Frontal cortex (tissue), 4 donors: ENCODE data around the gene CCDC127. TPM values are rescaled to one million over a fixed set of nuclear protein-coding genes. Genes with fewer than 3 reads are reported as not detected.
"Not testable (repeated sequence)": the region's sequence is repeated elsewhere in the genome, so short reads cannot be mapped to it uniquely, and the experiment has no call there.

ENCODE experiments used
- DNase-seq, 2 donors: peaks; one replicate each; pipeline ENCODE4 v3.0.0; 2012; ENCODE audit warnings: low spot score in 2 of 2
- FAIRE-seq: peaks from 2 replicates; lab custom pipeline; 2012; peaks lifted over from hg19 to GRCh38; lab: Jason Lieb, UNC
- total RNA-seq: library from RNA; depleted of rRNA; stranded (reverse); fragments of >200 nt; gene quantifications from one replicate; pipeline ENCODE4 v1.2.3, GENCODE V29; 2014
- donor health status: control.
- donor health status: control.
- donor health status: control.

CCDC127 gene, protein sequence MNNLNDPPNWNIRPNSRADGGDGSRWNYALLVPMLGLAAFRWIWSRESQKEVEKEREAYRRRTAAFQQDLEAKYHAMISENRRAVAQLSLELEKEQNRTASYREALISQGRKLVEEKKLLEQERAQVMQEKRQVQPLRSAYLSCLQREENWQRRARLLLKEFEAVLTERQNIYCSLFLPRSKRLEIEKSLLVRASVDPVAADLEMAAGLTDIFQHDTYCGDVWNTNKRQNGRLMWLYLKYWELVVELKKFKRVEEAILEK
- 7.3 TPM for total RNA-seq

DNA sequence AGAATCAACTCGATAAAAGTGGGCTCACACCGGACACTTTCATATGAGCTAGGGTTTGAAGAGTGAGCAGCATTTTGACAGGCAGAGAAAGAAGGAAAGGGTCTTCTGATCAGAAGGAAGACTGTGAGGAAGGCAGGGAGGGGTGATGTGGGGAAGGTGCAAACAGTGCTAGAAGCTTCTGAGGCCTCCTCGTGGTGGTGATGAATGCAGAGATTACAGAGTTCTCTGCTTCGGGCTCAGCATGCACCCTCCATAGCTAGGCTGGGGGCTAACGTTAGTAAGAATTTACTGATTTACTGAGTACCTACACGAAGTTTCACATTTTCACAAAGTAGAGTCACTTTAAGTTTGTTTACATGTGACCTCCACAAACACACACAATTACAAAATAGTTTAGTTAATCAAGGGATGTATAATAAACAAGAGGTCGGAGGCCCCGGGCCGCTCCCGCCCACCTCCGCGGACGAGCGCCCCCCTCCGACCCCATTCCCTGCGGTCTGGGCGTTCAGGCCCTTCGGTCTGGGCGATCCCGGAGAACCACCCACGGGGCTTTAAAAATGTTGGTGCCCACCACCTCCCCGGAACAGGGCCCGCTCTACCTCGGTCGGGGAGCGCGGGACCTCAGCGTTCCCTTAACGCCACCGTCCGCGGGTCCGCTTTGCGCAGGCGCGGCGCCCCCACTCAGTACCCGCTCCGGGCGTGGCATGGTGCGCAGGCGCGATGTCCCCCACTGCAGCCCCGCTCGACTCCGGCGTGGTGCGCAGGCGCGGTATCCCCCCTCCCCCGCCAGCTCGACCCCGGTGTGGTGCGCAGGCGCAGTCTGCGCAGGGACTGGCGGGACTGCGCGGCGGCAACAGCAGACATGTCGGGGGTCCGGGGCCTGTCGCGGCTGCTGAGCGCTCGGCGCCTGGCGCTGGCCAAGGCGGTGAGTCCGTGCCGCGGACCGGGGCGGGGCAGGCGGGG is at the start of gene CCDC127, which contains the start of gene SDHA:
Gene CCDC127 (minus strand): TSS at position 660 of the 963 bp plus-strand sequence. CDS start 1,304 bp downstream, outside the sequence.
Gene SDHA (plus strand): TSS at position 827 of the 963 bp plus-strand sequence. CDS start 36 bp downstream, at position 863.
- peak; percentile 90 to 94 for DNase-seq
- not testable (repeated sequence) for FAIRE-seq

DNA sequence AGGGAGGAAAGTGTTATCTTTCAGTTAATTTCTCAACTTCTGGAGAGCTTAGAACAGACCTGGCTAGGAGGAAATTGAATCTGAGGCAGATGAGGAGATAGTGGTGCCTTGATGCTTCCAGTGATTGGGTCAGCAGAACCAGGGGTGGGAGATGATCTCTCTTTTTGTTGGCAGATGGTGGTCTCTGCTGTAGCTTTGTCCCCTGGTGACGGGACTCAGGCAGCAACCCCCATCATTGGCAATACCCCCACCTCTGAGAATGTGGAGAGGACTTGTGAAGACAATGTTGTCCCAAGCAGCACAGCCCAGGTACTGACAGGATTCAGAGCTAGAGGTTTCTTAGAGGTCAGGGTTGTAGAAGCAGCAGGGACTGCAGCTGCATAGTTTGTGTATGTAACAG is 49.8 kb upstream of the CCDC127 start:
- DNase-seq (no peak), FAIRE-seq (no peak)

DNA sequence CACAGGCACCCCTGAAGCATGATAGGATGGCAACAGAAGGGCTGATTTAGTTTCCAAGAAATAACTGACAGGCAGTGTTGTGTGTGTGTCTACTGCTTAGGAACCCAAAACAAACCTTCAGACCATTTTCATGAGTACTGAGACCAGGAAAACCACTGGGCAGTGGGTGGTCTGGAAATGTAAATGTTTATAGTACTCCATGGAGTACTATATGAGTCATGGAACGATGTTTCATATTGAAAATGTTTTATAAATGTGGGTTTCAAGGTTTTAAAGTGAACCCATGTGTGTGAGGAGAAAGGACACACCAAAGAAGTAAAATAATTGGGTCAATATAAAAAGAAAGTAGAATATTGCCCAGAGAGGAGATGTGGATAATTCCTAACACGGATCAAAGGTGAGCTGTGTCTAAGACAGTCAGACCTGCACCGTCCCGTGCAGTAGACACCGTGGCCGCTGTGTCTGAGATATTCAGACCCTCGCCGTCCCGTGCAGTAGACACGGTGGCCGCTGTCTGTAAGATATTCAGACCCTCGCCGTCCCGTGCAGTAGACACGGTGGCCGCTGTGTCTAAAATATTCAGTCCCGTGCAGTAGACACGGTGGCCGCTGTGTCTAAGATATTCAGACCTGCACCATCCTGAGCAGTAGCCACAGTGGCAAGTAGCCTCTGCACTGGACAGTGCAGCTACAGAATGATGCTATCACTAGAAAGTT is 48.5 kb upstream of the CCDC127 start:
- not testable (repeated sequence) for FAIRE-seq, DNase-seq

DNA sequence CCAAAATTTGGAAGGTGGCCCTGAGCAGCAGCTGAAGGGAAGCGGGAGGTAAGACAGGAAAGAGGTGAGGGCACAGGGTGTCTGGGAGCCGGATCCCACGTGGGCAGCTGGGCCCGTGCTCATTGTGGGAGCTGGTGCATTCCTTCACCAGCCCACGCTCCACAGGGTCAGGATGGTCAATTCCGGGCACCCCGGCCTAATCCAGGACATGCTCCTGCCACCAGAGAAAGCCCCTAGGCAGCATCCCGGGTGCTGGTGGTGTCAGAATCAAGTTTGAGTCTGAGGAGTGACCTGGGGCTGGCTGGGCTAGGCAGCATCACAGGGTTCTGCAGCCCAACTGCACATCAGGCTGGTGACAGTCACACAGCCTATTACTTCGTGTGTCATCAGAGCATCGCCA is 46.4 kb upstream of the CCDC127 start:
- DNase-seq (no peak), FAIRE-seq (no peak)

DNA sequence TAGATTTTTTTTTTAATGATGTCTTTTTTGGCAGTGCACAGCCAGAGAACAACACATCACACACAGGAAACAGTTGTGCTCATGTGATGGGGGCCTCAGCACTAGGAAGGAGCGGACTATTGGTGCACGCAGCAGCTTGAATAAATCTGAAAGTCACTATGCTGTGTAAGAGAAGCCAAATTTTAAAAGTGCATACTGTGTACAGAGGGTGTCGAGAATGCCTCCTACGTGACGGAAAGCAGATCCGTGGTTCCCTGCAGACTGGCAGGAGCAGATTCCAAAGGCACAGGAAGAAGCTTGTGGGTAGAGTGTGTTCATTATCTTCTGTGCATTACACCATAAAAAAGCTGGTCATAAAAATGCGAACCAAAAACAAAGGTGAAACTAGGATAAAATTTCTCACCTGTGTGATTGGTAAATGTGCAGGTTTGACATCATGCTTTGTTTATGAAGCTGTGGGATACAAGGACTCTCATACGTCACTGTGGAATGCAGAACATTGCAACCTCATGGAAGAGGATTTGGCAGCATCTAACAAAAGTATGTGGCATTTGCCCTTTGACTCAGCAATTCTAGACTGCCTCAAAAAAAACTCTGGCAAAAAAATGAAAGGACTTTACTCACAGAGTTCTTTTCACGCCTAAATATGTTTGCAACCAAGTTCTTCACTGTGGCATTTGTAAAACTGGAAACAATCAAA is 45.5 kb upstream of the CCDC127 start:
- FAIRE-seq, DNase-seq: not testable (repeated sequence)

DNA sequence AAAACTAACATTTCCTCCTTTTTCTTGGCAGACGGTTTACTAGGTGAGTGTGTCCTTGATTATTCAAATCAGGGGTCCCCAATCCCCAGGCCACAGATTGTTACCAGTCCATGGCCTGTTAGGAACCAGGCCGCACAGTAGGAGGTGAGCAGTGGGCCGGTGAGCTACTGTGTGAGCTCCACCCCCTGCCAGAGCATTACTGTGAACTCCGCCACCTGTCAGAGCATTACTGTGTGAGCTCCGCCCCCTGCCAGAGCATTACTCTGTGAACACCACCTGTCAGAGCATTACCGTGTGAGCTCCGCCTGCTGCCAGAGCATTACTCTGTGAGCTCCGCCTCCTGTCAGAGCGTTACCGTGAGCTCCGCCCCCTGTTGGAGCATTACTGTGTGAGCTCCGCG is 39.2 kb upstream of the CCDC127 start:
- DNase-seq (no peak), FAIRE-seq (no peak)

DNA sequence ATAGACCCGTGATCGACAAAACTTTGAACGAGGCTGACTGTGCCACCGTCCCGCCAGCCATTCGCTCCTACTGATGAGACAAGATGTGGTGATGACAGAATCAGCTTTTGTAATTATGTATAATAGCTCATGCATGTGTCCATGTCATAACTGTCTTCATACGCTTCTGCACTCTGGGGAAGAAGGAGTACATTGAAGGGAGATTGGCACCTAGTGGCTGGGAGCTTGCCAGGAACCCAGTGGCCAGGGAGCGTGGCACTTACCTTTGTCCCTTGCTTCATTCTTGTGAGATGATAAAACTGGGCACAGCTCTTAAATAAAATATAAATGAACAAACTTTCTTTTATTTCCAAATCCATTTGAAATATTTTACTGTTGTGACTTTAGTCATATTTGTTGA is 38.4 kb upstream of the CCDC127 start:
- FAIRE-seq, DNase-seq: not testable (repeated sequence)

DNA sequence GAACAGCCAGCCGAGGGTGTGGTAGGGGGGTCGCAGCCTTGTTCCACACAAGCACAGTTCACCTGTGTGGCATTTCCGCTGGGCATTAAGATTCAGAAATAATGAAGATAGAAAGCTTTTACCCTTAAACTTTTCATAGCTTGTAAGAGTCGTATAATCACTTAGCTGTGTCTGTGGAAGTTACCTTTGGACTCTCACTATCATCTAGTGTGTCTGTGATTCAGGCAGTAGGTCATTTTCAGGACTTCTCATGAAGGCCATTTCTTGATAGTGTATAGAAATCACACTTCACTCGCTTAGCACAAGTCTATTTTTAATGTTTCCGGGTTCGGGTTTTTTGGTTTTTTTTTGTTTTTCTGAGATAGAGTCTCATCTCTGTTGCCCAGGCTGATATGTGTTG is 37.2 kb upstream of the CCDC127 start:
- DNase-seq, FAIRE-seq: not testable (repeated sequence)

DNA sequence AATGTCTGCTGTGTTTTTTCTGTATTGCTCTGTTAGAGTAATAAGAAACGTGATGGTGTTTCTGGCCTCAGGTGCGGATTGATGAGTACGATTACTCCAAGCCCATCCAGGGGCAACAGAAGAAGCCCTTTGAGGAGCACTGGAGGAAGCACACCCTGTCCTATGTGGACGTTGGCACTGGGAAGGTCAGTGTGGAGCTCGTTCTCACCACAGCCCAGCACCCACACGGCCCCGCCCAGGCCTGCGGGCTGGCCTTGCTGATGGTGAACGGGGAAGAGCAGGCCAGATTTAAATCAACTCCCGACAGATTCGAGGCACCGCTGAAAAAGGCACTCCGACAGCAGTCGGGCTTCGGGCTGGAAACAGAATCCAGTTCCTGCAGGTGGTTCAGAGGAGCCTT is 36.4 kb upstream of the CCDC127 start:
- not testable (repeated sequence) for DNase-seq, FAIRE-seq

DNA sequence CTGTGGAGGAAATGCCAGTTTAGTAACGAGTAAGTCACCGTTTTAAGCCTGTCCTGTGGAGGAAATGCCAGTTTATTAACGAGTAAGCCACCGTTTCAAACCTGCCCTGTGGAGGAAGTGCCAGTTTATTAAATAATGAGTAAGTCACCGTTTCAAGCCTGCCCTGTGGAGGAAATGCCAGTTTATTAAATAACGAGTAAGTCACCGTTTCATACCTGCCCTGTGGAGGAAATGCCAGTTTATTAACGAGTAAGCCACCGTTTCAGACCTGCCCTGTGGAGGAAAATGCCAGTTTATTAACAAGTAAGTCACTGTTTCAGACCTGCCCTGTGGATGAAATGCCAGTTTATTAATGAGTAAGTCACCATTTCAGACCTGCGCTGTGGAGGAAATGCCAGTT is 34.6 kb upstream of the CCDC127 start:
- DNase-seq = no peak
- no peak for FAIRE-seq

DNA sequence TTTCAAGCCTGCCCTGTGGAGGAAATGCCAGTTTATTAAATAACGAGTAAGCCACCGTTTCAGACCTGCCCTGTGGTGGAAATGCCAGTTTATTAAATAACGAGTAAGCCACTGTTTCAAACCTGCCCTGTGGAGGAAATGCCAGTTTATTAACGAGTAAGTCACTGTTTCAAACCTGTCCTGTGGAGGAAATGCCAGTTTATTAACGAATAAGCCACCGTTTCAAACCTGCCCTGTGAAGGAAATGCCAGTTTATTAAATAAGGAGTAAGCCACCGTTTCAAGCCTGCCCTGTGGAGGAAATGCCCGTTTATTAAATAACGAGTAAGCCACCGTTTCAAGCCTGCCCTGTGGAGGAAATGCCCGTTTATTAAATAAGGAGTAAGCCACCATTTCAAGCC is 34.0 kb upstream of the CCDC127 start:
- FAIRE-seq, DNase-seq: not testable (repeated sequence)

DNA sequence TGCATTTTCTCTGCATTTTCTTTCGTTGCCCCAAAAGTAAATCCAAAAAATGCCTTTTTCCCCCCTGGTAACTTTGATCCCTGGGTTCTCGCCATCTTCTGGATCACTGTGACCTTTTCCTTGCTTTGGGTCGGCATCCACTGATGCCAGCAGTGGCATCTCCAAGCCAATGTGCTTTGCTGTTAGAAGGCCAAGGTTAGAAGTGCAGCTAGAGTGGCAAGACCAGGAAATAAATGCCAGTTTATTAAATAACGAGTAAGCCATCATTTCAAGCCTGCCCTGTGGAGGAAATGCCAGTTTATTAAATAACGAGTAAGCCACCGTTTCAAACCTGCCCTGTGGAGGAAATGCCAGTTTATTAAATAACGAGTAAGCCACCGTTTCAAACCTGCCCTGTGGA is 33.6 kb upstream of the CCDC127 start:
- not testable (repeated sequence) for FAIRE-seq, DNase-seq

DNA sequence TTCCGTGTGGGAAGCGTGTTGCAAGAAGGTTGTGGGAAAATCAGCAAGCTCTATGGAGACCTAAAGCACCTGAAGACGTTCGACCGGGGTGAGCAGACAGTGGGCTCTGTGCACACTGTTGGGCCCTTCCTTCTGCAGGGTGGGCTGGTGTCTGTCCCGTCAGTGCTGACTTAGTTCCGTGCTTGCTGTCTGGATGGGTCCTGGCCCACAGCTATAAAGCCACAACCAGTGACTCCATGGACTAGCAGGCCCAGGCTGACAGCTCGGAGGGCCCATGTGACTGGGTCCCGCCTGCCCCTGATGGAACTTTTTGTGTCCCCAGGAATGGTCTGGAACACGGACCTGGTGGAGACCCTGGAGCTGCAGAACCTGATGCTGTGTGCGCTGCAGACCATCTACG is 33.1 kb upstream of the CCDC127 start:
- FAIRE-seq = not testable (repeated sequence)

DNA sequence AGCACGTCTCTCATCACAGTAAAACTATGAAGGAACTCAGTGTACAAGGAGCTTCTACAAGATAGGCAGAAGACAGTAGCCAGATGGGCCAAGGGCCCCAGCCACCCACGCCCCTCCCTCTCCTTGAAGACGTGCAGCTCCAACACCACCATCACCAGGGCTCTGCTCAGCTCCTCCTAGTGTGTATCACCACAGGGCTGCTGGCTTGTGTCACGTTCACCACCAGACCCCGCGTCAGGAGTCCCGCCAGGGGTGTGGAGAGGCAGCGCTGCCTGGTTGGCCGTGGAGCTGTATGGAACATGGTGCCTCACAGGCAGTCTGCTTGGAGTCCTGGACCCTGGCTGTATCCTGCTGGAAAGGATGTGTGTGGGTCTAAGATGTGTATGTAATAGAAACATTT is 32.4 kb upstream of the CCDC127 start:
- DNase-seq, FAIRE-seq: not testable (repeated sequence)

More for the DNA sequence above, 33.1 kb upstream of the CCDC127 start:
- DNase-seq = not testable (repeated sequence)

DNA sequence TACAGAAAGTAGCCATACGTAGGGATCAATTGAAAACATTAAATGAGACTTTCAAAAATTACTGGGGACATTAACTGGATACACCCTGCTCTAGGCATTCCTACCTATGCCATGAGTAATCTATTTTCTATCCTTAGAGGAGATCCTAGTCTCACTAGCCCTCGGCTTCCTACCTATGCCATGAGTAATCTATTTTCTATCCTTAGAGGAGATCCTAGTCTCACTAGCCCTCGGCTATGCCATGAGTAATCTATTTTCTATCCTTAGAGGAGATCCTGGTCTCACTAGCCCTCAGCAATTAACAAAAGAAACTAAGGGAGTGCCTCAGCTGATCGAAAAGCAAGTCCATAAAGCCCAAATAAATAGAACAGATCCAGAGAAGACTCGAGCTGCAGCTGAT is 27.8 kb upstream of the CCDC127 start:
- DNase-seq, FAIRE-seq: not testable (repeated sequence)

DNA sequence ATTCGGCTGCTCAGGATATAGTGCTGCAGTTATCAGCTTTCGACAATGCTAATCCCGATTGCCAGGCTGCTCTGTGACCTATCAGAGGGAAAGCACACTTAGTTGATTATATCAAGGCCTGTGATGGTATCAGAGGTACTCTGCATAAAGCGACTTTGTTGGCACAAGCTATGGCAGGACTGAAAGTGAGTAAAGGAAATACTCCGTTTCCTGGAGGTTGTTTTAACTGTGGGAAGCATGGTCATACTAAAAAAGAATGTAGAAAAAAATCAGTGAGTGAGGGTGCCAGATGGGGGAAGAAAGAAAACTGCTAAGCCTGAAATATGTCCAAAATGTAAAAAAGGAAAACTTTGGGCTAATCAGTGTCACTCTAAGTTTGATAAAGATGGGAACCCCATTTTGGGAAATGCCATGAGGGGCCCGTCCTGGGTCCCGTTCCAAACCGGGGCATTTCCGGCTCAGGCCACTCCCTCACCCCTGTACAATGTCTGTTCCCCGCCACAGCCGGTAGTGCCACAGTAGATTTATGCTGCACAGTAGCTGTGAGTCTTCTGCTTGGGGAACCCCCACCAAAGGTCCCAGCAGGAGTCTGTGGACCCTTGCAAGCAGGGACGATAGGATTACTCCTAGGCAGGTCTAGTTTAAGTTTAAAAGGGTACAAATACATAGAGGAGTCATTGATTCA is 25.9 kb upstream of the CCDC127 start:
- DNase-seq, FAIRE-seq: not testable (repeated sequence)

DNA sequence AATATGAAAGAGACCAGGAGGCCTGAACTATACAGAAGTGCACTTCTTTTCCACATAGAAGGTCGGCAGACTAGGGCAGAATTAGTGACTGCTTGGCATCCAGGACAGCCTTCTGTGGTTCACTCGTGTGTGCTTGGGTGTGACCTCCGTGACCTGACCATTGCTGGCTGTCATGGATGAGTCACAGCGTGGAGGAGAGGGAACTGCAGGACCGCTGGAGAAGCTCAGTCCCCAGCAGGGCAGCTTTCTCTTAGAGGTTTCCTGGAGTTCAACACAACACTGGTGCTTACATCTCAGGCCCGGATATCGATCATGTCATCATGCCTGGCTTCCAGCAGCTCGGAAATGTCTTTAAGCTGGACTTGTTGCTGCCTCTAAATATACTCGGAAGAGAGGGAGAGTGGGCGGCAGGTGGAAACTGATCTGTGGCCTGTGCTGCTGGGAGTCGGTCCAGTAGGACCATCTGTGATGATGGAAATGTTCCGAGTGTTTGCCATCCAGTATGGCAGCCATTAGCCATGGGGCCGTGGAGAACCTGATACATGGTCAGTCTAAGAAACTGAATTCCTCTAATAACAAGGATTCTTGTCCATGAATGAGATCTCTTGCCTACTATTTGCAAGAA is 23.2 kb upstream of the CCDC127 start:
- not testable (repeated sequence) for FAIRE-seq, DNase-seq

DNA sequence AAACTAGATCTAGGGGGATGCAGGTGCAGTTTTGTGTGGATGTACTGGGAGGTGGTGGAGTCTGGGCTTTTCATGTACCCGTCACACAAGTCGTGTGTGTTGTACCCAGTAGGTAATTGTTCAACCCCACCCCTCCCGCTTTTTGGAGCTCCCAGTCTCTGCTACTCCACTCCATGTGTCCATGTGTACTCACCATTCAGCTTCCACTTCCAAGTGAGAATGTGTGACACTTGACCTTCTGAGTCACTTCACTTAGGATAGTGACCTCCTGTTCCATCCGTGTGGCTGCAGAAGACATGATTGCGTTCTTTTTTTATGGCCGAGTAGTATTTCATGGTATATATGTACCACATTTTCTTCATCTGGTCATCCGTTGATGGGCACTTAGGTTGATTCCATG is 22.6 kb upstream of the CCDC127 start:
- not testable (repeated sequence) for FAIRE-seq, DNase-seq
